OCI-LY7 (cell line): ENCODE data around the gene CALN1. TPM values are rescaled to one million over a fixed set of nuclear protein-coding genes. Genes with fewer than 3 reads are reported as not detected.

Experiments
- BruUV-seq: library from RNA; stranded (reverse); fragments of 400-500 nt; replicated peaks from 2 replicates; lab custom pipeline; 2021; lab: Mats Ljungman, UMichigan
- CTCF ChIA-PET: fragments of 300-600 bp; sonication (Branson Sonifier 250); formaldehyde crosslinking; loops from one replicate; lab custom pipeline; 2022; ENCODE audit warnings: antibody characterized with exemption; ENCODE audit not compliant: unreplicated experiment; lab: Charles Lee
- POLR2A ChIA-PET: fragments of 300-600 bp; sonication (Branson Sonifier 250); formaldehyde crosslinking; loops from one replicate; lab custom pipeline; 2022; ENCODE audit warnings: antibody characterized with exemption; lab: Charles Lee
- DNase-seq: peaks from one replicate; pipeline ENCODE4 v3.0.0-alpha.2; 2015; ENCODE audit warnings: low spot score
- H2AFZ ChIP-seq: fragments of 200-600 bp; sonication (generic), shearing (Covaris generic); 2 replicates; pipeline ENCODE4 v1.6.1; 2014; ENCODE audit warnings: mild to moderate bottlenecking, antibody characterized with exemption, low read length, moderate library complexity
- H3K27ac ChIP-seq: fragments of 200-600 bp; sonication (generic); 2 replicates; pipeline ENCODE4 v1.5.1; 2014; ENCODE audit warnings: mixed run types, low read depth, mild to moderate bottlenecking, moderate library complexity, low read length, inconsistent platforms; ENCODE audit not compliant: poor library complexity, severe bottlenecking
- H3K36me3 ChIP-seq: fragments of 200-600 bp; sonication (generic); 2 replicates; pipeline ENCODE4 v1.6.1; 2014; ENCODE audit warnings: mild to moderate bottlenecking, antibody characterized with exemption, low read length, moderate library complexity, mixed read lengths; ENCODE audit not compliant: insufficient read depth
- H3K4me1 ChIP-seq: fragments of 200-600 bp; sonication (generic); 2 replicates; pipeline ENCODE4 v1.5.1; 2014; ENCODE audit warnings: mild to moderate bottlenecking, low read length; ENCODE audit not compliant: insufficient read depth, poor library complexity, severe bottlenecking
- H3K4me2 ChIP-seq: fragments of 200-600 bp; sonication (generic); 2 replicates; pipeline ENCODE4 v1.6.1; 2014; ENCODE audit warnings: mild to moderate bottlenecking, low read length
- H3K4me3 ChIP-seq: fragments of 200-600 bp; sonication (generic); 2 replicates; pipeline ENCODE4 v1.5.1; 2014; ENCODE audit warnings: mild to moderate bottlenecking, low read depth, low read length; ENCODE audit not compliant: poor library complexity, severe bottlenecking
- H3K79me2 ChIP-seq: fragments of 200-600 bp; sonication (generic); 2 replicates; pipeline ENCODE4 v1.6.1; 2016; ENCODE audit warnings: low read depth, mild to moderate bottlenecking, low read length, moderate library complexity, mixed read lengths; ENCODE audit not compliant: insufficient read depth
- H3K9me2 ChIP-seq: fragments of 200-600 bp; sonication (generic); 2 replicates; pipeline ENCODE4 v1.6.1; 2016; ENCODE audit warnings: mild to moderate bottlenecking, low read length, mixed read lengths; ENCODE audit not compliant: insufficient read depth
- H3K9me3 ChIP-seq: fragments of 200-600 bp; sonication (generic); 2 replicates; pipeline ENCODE4 v1.6.1; 2014; ENCODE audit warnings: mild to moderate bottlenecking, mixed run types, low read length, mixed read lengths
- H4K20me1 ChIP-seq: fragments of 200-600 bp; sonication (generic); 2 replicates; pipeline ENCODE4 v1.6.1; 2014; ENCODE audit warnings: mild to moderate bottlenecking, antibody characterized with exemption, low read length, moderate library complexity, mixed read lengths; ENCODE audit not compliant: insufficient read depth
- CTCF ChIP-seq: fragments of 200-600 bp; sonication (generic); conservative IDR thresholded peaks from 2 replicates; pipeline ENCODE4 v1.5.1; 2014; ENCODE audit warnings: mild to moderate bottlenecking, antibody characterized with exemption, low read length, moderate library complexity, mixed read lengths
- EZH2phosphoT487 ChIP-seq: fragments of 200-600 bp; sonication (generic); IDR thresholded peaks from 2 replicates; pipeline ENCODE4 v1.6.1; 2018; ENCODE audit warnings: low read depth, borderline replicate concordance, mild to moderate bottlenecking, mixed run types, antibody characterized with exemption, low read length, moderate library complexity, mixed read lengths
- intact Hi-C: fragments of 100-400 bp; cut with micrococcal nuclease; formaldehyde crosslinking; loops from one replicate; pipeline ENCODE4 v1.10.0; 2022; ENCODE audit not compliant: unreplicated experiment
- total RNA-seq, 2 experiments: library from RNA; depleted of rRNA in 1 of 2; stranded (reverse); fragments of >200 nt in 1 of 2; shearing (Covaris generic) in 1 of 2; gene quantifications; 2 replicates each; pipeline ENCODE4 v1.2.3, GENCODE V29; 2014 to 2022

Gene CALN1
- total RNA-seq, 2 experiments from 2014 or later = not detected

GRCh38 chr7:72055426-72055825 lies 356.7 kb downstream of the CALN1 start:
- H3K9me3 ChIP-seq = no peaks in the 10 kb centered on the region
- intact Hi-C loops = no loop called here
- no peaks in the 10 kb centered on the region for H3K9me2 ChIP-seq
- no peaks in the 10 kb centered on the region for H4K20me1 ChIP-seq
- no peak overlapping the region for H3K4me2 ChIP-seq
- H2AFZ ChIP-seq = no peak overlapping the region
- H3K4me3 ChIP-seq = no peak overlapping the region
- ChIA-PET CTCF (no interaction called here), POLR2A (no interaction called here)
- no peaks in the 10 kb centered on the region for H3K4me1 ChIP-seq
- no peak for DNase-seq
- no peaks in the 10 kb centered on the region for H3K36me3 ChIP-seq
- no peak overlapping the region for H3K27ac ChIP-seq
- BruUV-seq = no TSS peak
- TF ChIP-seq EZH2phosphoT487 (no peak), CTCF (no peak)
- no peaks in the 10 kb centered on the region for H3K79me2 ChIP-seq

- BruUV-seq = no TSS peak
- intact Hi-C loops = no loop called here
- H3K36me3 ChIP-seq = no peaks in the 10 kb centered on the region
- H3K4me2 ChIP-seq = no peak overlapping the region
- ChIA-PET CTCF (no interaction called here), POLR2A (no interaction called here)
- H3K9me2 ChIP-seq = no peaks in the 10 kb centered on the region
- no peak for DNase-seq
- TF ChIP-seq EZH2phosphoT487 (no peak), CTCF (no peak)
- H3K4me3 ChIP-seq = no peak overlapping the region
- H4K20me1 ChIP-seq = no peaks in the 10 kb centered on the region
- no peak overlapping the region for H2AFZ ChIP-seq
- H3K9me3 ChIP-seq = no peaks in the 10 kb centered on the region
- H3K27ac ChIP-seq = no peak overlapping the region
- no peaks in the 10 kb centered on the region for H3K4me1 ChIP-seq
- no peaks in the 10 kb centered on the region for H3K79me2 ChIP-seq
Measured at GRCh38 chr7:72053292-72053691, 358.8 kb downstream of the CALN1 start.

- DNase-seq = no peak
- Histone ChIP-seq H3K27ac (no peak overlapping the region), H3K4me2 (no peak overlapping the region), H3K9me2 (no peaks in the 10 kb centered on the region), H3K79me2 (no peaks in the 10 kb centered on the region), H3K36me3 (no peaks in the 10 kb centered on the region), H3K4me1 (no peaks in the 10 kb centered on the region), H4K20me1 (no peaks in the 10 kb centered on the region), H2AFZ (no peak overlapping the region), H3K9me3 (no peaks in the 10 kb centered on the region), H3K4me3 (no peak overlapping the region)
- ChIA-PET POLR2A (no interaction called here), CTCF (no interaction called here)
- no TSS peak for BruUV-seq
- TF ChIP-seq EZH2phosphoT487 = no peak
- no peak for TF ChIP-seq CTCF
- intact Hi-C loops = no loop called here
Measured at GRCh38 chr7:72048420-72048819, 363.7 kb downstream of the CALN1 start.
